Measurements from ENCODE around the gene SORCS3. TPM values are rescaled to one million over a fixed set of nuclear protein-coding genes. Genes with fewer than 3 reads are reported as not detected.

SORCS3 gene
- total and polyA plus RNA-seq, 2 of the 13 experiments (the other 11 are each of a cell fraction or from before 2014, with no cell fraction given) = 0.07 TPM; not detected in 1

GRCh38 chr10:104681485-104681884 is 40.4 kb downstream of the SORCS3 start:
- Histone ChIP-seq H3K9me3 (ENCODE audit: low read length) (no peaks in the 10 kb centered on the region), H3K27me3 (ENCODE audit: control insufficient read depth in 1 of 2, insufficient read depth in 2 of 2, low read length in 2 of 2) (peaks cover 0 to 6% of the 10 kb centered on the region in 2 experiments; a peak in 1 of 5 replicates), H4K20me1 (ENCODE audit: insufficient read depth, low read length) (no peaks in the 10 kb centered on the region), H3K27ac (ENCODE audit: extremely low read length, insufficient read depth, low read length) (no peak overlapping the region), H3K36me3 (replicated peaks in 1 of 2; ENCODE audit: control insufficient read depth in 1 of 2, insufficient read depth in 2 of 2, low read length in 2 of 2) (no peaks in the 10 kb centered on the region), H3K79me2 (ENCODE audit: insufficient read depth, low read length) (no peaks in the 10 kb centered on the region), H3K4me2 (ENCODE audit: low read depth, low read length) (no peak overlapping the region), H3K9ac (ENCODE audit: insufficient read depth, low read depth, low read length) (no peak overlapping the region), H3K4me1 (ENCODE audit: insufficient read depth, low read length) (no peaks in the 10 kb centered on the region), H3K4me3 (replicated peaks in 1 of 3; ENCODE audit: insufficient read depth in 1 of 3, low read depth in 2 of 3, low read length in 3 of 3) (no peak overlapping the region), H2AFZ (ENCODE audit: low read length) (no peak overlapping the region)
- CTCF ChIA-PET (ENCODE audit: low intra/inter-chr PET ratio, low total read pairs) = no interaction called here
- POLR2A ChIA-PET = no interaction called here
- intact Hi-C loops (cut with micrococcal nuclease; ENCODE audit: unreplicated experiment) (no loop called here), in situ Hi-C loops (cut with HindIII; ENCODE audit: extremely low pct_ligation_motif_present, low pct_unique_long_range_greater_than_20kb) (no loop called here)
- TF ChIP-seq ZZZ3 (CRISPR knock-in tag; IDR thresholded peaks at IDR 0.05; ENCODE audit: borderline replicate concordance) = no peak
- TF ChIP-seq, protein P1, sequence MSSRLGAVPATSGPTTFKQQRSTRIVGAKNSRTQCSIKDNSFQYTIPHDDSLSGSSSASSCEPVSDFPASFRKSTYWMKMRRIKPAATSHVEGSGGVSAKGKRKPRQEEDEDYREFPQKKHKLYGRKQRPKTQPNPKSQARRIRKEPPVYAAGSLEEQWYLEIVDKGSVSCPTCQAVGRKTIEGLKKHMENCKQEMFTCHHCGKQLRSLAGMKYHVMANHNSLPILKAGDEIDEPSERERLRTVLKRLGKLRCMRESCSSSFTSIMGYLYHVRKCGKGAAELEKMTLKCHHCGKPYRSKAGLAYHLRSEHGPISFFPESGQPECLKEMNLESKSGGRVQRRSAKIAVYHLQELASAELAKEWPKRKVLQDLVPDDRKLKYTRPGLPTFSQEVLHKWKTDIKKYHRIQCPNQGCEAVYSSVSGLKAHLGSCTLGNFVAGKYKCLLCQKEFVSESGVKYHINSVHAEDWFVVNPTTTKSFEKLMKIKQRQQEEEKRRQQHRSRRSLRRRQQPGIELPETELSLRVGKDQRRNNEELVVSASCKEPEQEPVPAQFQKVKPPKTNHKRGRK (CRISPR knock-in tag; IDR thresholded peaks at IDR 0.05) = no peak
- TF ChIP-seq PRMT3 (CRISPR knock-in tag; IDR thresholded peaks at IDR 0.05; ENCODE audit: borderline replicate concordance, low read depth) = no peak
- no peak for TF ChIP-seq CHD2 (IDR thresholded peaks at IDR 0.05; ENCODE audit: low read depth, low read length)
- FAIRE-seq (no peak), DNase-seq (ENCODE audit: low spot score) (no peak), ATAC-seq (no peak)
- no TSS peak for BruUV-seq (replicated peaks)
- WGBS (ENCODE audit: low lambda C conversion rate) = 42% methylated on average over 2 of the region's 2 CpGs

DNA sequence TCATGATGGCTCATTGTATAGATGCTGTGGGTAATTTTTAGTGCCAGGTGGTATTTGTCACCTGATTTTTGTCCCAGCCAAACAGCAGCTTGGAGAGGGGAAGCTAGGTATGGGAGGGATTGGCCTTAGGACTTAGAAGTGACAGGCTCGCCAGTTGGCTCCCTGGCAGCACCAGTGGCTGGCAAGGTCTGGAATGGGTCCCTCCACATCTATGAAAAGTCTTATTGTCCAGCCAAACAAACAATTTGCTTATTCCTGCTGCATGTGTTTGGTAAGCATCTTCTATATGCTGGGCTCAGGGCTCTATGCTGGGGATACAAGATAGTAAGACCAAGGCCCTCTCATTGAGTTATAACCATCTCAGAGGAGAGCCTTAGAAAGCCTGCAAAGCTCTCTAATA is 42.5 kb downstream of the SORCS3 start:
- ATAC-seq (no peak), DNase-seq (ENCODE audit: low spot score) (no peak), FAIRE-seq (no peak)
- WGBS (ENCODE audit: low lambda C conversion rate) = 0% methylated on average over 1 of the region's 1 CpG
- Histone ChIP-seq H3K4me2 (ENCODE audit: low read depth, low read length) (no peak overlapping the region), H3K4me1 (ENCODE audit: insufficient read depth, low read length) (no peaks in the 10 kb centered on the region), H3K27ac (ENCODE audit: extremely low read length, insufficient read depth, low read length) (no peak overlapping the region), H2AFZ (ENCODE audit: low read length) (no peak overlapping the region), H3K9me3 (ENCODE audit: low read length) (no peaks in the 10 kb centered on the region), H3K36me3 (replicated peaks in 1 of 2; ENCODE audit: control insufficient read depth in 1 of 2, insufficient read depth in 2 of 2, low read length in 2 of 2) (no peaks in the 10 kb centered on the region), H3K4me3 (replicated peaks in 1 of 3; ENCODE audit: insufficient read depth in 1 of 3, low read depth in 2 of 3, low read length in 3 of 3) (no peak overlapping the region), H3K9ac (ENCODE audit: insufficient read depth, low read depth, low read length) (no peak overlapping the region), H3K27me3 (ENCODE audit: control insufficient read depth in 1 of 2, insufficient read depth in 2 of 2, low read length in 2 of 2) (peaks cover 0 to 6% of the 10 kb centered on the region in 2 experiments; a peak in 1 of 5 replicates), H4K20me1 (ENCODE audit: insufficient read depth, low read length) (no peaks in the 10 kb centered on the region), H3K79me2 (ENCODE audit: insufficient read depth, low read length) (no peaks in the 10 kb centered on the region)
- no TSS peak for BruUV-seq (replicated peaks)
- in situ Hi-C loops (cut with HindIII; ENCODE audit: extremely low pct_ligation_motif_present, low pct_unique_long_range_greater_than_20kb) = no loop called here
- ChIA-PET POLR2A (no interaction called here), CTCF (ENCODE audit: low intra/inter-chr PET ratio, low total read pairs) (no interaction called here)
- intact Hi-C loops (cut with micrococcal nuclease; ENCODE audit: unreplicated experiment) = no loop called here
- TF ChIP-seq, protein P2, sequence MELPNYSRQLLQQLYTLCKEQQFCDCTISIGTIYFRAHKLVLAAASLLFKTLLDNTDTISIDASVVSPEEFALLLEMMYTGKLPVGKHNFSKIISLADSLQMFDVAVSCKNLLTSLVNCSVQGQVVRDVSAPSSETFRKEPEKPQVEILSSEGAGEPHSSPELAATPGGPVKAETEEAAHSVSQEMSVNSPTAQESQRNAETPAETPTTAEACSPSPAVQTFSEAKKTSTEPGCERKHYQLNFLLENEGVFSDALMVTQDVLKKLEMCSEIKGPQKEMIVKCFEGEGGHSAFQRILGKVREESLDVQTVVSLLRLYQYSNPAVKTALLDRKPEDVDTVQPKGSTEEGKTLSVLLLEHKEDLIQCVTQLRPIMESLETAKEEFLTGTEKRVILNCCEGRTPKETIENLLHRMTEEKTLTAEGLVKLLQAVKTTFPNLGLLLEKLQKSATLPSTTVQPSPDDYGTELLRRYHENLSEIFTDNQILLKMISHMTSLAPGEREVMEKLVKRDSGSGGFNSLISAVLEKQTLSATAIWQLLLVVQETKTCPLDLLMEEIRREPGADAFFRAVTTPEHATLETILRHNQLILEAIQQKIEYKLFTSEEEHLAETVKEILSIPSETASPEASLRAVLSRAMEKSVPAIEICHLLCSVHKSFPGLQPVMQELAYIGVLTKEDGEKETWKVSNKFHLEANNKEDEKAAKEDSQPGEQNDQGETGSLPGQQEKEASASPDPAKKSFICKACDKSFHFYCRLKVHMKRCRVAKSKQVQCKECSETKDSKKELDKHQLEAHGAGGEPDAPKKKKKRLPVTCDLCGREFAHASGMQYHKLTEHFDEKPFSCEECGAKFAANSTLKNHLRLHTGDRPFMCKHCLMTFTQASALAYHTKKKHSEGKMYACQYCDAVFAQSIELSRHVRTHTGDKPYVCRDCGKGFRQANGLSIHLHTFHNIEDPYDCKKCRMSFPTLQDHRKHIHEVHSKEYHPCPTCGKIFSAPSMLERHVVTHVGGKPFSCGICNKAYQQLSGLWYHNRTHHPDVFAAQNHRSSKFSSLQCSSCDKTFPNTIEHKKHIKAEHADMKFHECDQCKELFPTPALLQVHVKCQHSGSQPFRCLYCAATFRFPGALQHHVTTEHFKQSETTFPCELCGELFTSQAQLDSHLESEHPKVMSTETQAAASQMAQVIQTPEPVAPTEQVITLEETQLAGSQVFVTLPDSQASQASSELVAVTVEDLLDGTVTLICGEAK (IDR thresholded peaks at IDR 0.05) = no peak
- TF ChIP-seq, protein P2 (CRISPR knock-in tag; IDR thresholded peaks at IDR 0.05) = no peak
- no peak for TF ChIP-seq HOXA9 (CRISPR knock-in tag; IDR thresholded peaks at IDR 0.05; ENCODE audit: borderline replicate concordance)

Data from HepG2 (cell line).